Astrocyte of the cerebellum (primary cell): Measurements from ENCODE around the gene SEMA5A.

Source experiments
- DNase-seq: peaks from one replicate; pipeline ENCODE4 v3.0.0-alpha.2; 2011; ENCODE audit warnings: low read depth
- H3K4me3 ChIP-seq: 2 replicates; pipeline ENCODE4 v1.5.1; 2011; ENCODE audit warnings: mild to moderate bottlenecking, low read depth, low read length, moderate library complexity
- in situ Hi-C: cut with HindIII; loops from 2 replicates; pipeline ENCODE4 v1.10.0; 2017; ENCODE audit warnings: low sequenced_read_pairs
- TF ChIP-seq, protein P1 (sequence below): IDR thresholded peaks from 2 replicates; pipeline ENCODE4 v1.5.1; 2012; ENCODE audit warnings: low read length, low read depth, moderate library complexity, mild to moderate bottlenecking; ENCODE audit errors: missing control alignments

SEMA5A gene

DNA sequence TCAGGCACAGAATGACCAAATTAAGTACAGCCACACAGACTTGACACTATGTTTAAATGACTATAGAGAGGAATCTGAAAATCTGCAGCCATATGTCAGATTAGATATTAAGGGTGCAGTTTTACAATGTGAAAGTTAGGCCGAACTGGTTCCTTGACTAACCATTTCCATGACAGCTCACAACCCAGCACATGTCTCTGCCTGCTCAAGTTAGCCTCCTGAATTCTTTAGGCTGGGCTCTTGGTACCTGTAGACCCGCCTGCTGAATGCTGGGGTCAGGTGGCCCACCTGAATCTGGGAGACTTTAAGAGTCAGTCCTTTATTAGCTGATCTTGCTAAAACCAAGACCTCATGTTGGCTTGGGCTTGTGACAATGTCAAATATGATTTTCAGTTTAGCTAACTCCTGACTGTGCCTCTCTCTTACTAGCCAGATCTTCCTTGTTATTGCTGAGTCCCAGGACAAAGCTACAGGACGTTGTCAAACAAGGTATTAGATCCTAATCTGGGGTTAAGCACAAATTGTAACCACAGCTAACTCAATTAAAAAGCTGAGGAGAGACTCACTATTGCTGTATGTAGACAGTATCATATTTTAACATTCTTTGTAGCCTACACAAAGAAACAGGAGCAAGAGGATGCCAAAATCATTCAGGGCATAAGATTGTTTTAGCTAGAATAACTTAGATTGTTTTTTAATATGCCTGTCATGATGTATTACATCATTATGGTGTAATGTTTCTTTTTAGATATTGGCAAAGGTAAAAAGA is 490.9 kb downstream of the SEMA5A start:
- no peak overlapping the region for H3K4me3 ChIP-seq
- no peak for DNase-seq
- in situ Hi-C loops = no loop called here
- TF ChIP-seq, protein P1, sequence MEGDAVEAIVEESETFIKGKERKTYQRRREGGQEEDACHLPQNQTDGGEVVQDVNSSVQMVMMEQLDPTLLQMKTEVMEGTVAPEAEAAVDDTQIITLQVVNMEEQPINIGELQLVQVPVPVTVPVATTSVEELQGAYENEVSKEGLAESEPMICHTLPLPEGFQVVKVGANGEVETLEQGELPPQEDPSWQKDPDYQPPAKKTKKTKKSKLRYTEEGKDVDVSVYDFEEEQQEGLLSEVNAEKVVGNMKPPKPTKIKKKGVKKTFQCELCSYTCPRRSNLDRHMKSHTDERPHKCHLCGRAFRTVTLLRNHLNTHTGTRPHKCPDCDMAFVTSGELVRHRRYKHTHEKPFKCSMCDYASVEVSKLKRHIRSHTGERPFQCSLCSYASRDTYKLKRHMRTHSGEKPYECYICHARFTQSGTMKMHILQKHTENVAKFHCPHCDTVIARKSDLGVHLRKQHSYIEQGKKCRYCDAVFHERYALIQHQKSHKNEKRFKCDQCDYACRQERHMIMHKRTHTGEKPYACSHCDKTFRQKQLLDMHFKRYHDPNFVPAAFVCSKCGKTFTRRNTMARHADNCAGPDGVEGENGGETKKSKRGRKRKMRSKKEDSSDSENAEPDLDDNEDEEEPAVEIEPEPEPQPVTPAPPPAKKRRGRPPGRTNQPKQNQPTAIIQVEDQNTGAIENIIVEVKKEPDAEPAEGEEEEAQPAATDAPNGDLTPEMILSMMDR = no peak

DNA sequence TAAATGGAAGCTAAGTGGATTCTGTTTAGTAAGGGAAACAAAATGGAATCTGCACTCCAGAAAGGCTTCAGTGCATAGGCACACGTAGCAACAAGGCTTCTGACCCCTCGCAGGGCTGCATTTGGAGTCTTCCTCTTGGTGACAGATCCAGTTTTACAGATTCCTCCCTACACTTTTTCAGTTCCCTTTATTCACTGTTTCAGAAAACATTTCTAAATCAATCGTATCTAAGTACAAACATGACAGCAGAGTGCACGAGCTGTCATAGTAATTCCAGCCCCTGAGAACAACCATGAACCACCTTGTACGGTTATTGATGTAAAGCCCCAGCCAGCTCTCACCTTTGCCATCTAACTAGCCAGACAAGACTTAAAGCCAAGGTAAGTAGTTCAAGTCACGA is 491.6 kb downstream of the SEMA5A start:
- no peak overlapping the region for H3K4me3 ChIP-seq
- no peak for DNase-seq
- in situ Hi-C loops = no loop called here
- TF ChIP-seq, protein P1 = no peak

DNA sequence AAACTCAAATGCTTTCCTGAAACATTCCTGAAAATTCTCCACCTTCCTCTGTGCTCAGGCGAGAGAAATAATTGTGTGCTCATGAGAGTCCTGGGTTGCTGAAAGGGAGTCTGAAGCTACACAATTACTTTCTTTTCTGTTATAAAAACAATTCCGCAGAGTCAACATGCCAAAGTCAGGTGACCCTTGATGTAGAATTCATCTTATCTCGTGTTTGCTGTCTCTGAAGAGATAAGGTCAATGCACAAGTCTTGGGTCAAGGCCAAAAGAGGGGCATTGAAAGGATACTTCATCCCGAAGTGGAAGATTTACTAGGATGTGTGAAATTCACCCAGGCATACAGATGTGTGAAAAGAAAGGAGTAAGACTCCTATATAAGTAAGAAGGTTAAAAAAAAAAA is 493.5 kb downstream of the SEMA5A start:
- TF ChIP-seq, protein P1 = no peak
- no peak for DNase-seq
- H3K4me3 ChIP-seq = no peak overlapping the region
- in situ Hi-C loops = no loop called here

DNA sequence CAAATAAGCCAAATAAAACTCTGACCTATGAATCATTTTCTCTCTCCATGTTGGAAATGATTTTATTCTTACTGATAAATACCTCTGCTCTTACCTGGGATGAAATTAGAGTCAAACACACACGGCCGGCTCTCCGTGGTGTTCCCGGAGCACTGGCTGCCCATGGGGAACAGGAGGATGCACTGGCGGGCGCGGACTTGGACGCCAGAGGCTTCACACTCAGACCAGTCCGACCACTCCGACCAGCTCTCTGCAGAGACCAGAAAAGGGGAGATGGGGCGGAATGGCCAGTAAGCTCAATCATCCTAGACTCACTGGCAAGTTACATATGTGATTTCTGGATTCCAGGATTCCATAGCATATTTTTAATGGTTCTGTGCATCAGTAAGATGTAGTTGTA is 494.1 kb downstream of the SEMA5A start:
- in situ Hi-C loops = no loop called here
- no peak overlapping the region for H3K4me3 ChIP-seq
- TF ChIP-seq, protein P1 = no peak
- DNase-seq = no peak

DNA sequence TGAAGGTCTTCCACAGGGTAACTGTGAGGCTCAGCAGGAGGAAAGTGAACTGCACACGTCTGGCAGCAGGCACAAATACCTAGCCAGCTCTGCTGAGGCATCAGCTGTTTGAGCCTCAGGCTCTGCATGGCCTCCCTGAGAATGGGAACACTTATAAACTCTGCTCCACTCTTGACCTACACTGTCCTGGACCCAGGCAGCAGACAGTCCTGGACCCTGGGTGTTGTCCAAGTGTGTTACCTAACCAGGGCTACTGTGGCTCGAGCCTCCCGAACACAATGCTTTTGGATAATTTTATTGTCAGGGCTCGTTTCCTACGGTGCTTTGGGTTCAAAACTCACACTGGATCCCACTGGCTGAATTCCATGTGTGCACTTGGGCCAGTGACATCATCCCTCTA is 497.9 kb downstream of the SEMA5A start:
- in situ Hi-C loops = no loop called here
- TF ChIP-seq, protein P1 = no peak
- no peak overlapping the region for H3K4me3 ChIP-seq
- DNase-seq = no peak

DNA sequence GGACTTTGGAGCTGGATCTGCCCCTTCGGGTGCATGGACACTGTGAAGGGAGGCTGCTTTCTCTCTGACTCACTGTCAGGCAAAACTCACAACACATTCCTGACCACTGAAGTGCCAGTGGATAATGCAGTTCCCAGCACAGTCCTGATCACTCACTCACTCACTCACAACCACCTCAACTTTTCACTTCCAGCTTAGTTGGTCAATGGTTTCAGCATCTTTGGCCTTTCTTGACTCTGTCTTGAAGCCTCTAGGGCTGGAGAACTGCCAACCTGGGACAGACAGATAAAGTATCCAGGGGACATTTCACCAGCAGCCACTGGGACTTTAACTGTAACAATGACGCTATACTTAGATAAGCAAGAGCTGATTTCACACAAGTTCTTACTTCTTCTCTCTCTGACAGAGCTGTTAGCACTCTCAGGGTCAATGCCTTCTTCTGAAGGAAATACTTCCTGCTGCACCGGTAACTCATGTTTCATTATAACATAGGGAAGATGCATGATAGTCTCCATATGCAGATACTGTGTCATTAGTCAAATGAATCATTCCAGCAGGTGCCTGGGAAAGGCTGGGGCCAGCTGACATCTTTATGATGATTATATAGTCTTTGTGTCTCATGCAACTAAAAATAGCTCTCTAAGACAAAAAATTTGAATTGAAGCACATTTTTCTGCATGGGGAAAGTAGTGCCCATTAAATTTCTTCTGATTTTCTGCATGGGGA is 499.0 kb downstream of the SEMA5A start:
- no peak overlapping the region for H3K4me3 ChIP-seq
- DNase-seq = peak; percentile 39
- in situ Hi-C loops = no loop called here
- TF ChIP-seq, protein P1 = no peak
